SK-N-MC (cell line): ENCODE results near the gene SUOX.
"Not testable (repeated sequence)": the region's sequence is repeated elsewhere in the genome, so short reads cannot be mapped to it uniquely, and the experiment has no call there.

ENCODE experiments used
- DNase-seq: peaks from one replicate; pipeline ENCODE4 v3.0.0-alpha.2; 2011; ENCODE audit warnings: low read depth, low spot score
- H3K27ac ChIP-seq: fragments of 200-600 bp; sonication (generic); 2 replicates; pipeline ENCODE4 v1.5.1; 2016; ENCODE audit warnings: mixed run types
- H3K36me3 ChIP-seq: fragments of 200-600 bp; sonication (generic); 2 replicates; pipeline ENCODE4 v1.6.1; 2017; ENCODE audit warnings: antibody characterized with exemption, low read length, mixed read lengths; ENCODE audit not compliant: insufficient read depth
- H3K4me3 ChIP-seq: fragments of 200-600 bp; sonication (generic); 2 replicates; pipeline ENCODE4 v1.5.1; 2016
- H3K9ac ChIP-seq: fragments of 200-600 bp; sonication (generic); 2 replicates; pipeline ENCODE4 v1.8.0; 2017; ENCODE audit warnings: mixed run types, mixed read lengths; ENCODE audit not compliant: insufficient read length
- H3K9me3 ChIP-seq: fragments of 200-600 bp; sonication (generic); 2 replicates; pipeline ENCODE4 v1.6.1; 2017; ENCODE audit warnings: low read depth, mild to moderate bottlenecking, antibody characterized with exemption, low read length, moderate library complexity, mixed read lengths
- EZH2 ChIP-seq: fragments of 200-600 bp; sonication (generic); IDR thresholded peaks from one replicate; pipeline ENCODE4 v1.6.1; 2017; ENCODE audit warnings: antibody characterized with exemption
- FOXP2 ChIP-seq: optimal IDR thresholded peaks from 2 replicates; pipeline ENCODE3; 2011; ENCODE audit warnings: mild to moderate bottlenecking, moderate library complexity; ENCODE audit not compliant: insufficient read depth; ENCODE audit errors: extremely low read length, control extremely low read depth
- POLR2AphosphoS5 ChIP-seq: IDR thresholded peaks from 2 replicates; pipeline ENCODE4 v1.6.1; 2012; ENCODE audit warnings: mild to moderate bottlenecking, low read depth, low read length, borderline replicate concordance

The SUOX gene

DNA sequence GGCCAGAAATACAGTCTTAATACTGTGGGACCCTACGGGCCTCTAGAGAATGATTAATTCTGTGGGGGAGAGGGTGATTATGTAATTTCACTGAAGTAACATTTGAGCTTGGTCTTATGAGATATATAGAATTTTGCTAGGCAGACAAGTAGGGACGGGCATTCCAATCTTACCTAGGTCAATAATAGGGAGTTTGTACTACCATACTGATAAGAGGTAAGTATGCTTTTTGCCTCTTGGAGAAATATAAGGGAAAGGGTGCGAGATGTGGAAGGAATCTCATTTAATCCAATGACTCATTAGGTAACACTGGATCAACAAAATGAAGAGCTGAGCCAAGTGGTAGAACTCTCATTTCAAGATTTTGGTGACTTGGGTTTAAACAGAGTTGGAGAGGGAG lies 18.0 kb upstream of the SUOX start:
- H3K4me3 ChIP-seq: no peak overlapping the region
- no peak overlapping the region for H3K9ac ChIP-seq
- peaks cover 3% of the 10 kb centered on the region; the same call in 1 of the 2 replicates for H3K36me3 ChIP-seq
- DNase-seq: no peak
- H3K9me3 ChIP-seq: no peaks in the 10 kb centered on the region
- TF ChIP-seq FOXP2 (no peak), POLR2AphosphoS5 (no peak), EZH2 (no peak)
- no peak overlapping the region for H3K27ac ChIP-seq

DNA sequence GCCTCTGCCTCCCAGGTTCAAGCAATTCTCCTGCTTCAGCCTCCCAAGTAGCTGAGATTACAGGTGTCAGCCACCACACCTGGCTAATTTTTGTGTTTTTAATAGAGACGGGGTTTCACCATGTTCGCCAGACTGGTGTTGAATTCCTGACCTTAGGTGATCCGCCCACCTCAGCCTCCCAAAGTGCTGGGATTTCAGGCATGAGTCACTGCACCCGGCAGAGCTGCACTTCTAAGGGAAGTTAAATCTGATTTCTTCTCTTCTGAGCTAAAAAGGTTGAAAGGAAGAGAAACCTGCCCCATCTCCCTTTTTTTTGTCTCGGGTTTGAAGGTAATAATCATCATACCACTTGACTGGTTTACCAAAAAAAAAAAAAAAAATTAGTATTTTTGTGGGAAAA lies 15.2 kb upstream of the SUOX start:
- not testable (repeated sequence) for H3K9ac ChIP-seq, H3K4me3 ChIP-seq, H3K9me3 ChIP-seq, H3K27ac ChIP-seq, H3K36me3 ChIP-seq, DNase-seq

DNA sequence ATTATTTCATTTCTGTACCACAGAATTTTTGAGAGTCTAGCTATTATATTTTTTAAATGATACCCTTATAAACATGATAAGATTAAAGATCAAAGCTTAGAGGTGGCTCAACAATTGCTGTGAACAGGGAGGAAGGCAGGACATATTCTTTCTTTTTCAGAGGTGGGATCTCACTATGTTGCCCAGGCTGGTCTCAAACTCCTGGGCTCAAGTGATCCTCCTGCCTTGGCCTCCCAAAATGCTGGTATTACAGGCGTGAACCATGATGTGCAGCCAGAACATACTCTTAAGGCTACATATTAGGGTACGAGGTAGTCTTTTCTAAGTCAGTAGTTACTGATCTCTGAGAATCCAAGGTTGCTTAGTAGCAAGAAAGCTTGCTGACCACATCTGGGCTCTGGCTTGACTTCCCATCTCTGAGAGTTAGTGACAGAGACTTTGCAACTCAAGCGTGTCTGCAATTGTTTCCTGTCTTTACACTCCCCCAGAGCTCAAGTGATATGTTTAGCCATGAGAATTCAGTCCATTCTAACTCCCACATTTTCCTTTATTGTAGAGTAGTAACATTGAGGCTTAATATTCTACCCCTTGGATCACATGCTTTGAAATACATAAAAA lies 14.6 kb upstream of the SUOX start:
- Histone ChIP-seq H3K9ac (no peak overlapping the region), H3K27ac (no peak overlapping the region), H3K4me3 (no peak overlapping the region), H3K36me3 (peaks cover 9% of the 10 kb centered on the region; the same call in 1 of the 2 replicates), H3K9me3 (no peaks in the 10 kb centered on the region)
- DNase-seq: no peak
- TF ChIP-seq FOXP2: no peak
- TF ChIP-seq POLR2AphosphoS5: no peak
- no peak for TF ChIP-seq EZH2

DNA sequence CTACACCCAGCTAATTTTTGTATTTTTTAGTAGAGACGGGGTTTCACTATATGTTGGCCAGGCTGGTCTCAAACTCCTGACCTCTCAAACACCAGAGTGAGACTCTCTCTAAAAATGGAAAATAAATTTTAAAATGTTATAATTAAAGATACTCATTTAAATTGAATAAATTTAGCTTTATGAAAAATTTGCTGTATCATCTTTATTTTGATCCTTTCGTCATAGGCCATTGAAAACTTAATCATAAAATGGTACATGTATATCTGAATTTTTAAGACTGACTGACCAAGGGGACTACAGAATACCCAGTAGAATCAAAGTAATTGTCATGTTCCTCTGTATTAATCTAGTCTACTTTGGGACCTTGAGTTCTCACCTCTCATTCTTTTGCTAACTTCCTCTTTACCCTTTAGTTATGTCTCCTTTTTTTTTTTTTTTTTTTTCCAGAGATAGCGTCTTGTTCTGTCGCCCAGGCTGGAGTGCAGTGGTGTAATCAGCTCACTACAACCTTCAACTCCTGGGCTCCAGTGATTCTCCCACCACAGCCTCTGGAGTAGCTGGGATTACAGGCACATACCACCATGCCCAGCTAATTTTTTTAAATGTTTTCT lies 13.7 kb upstream of the SUOX start:
- Histone ChIP-seq H3K36me3 (peaks cover 12% of the 10 kb centered on the region; the same call in 1 of the 2 replicates), H3K4me3 (no peak overlapping the region), H3K9me3 (no peaks in the 10 kb centered on the region), H3K27ac (no peak overlapping the region), H3K9ac (no peak overlapping the region)
- DNase-seq: no peak
- TF ChIP-seq EZH2 (no peak), POLR2AphosphoS5 (no peak), FOXP2 (no peak)

DNA sequence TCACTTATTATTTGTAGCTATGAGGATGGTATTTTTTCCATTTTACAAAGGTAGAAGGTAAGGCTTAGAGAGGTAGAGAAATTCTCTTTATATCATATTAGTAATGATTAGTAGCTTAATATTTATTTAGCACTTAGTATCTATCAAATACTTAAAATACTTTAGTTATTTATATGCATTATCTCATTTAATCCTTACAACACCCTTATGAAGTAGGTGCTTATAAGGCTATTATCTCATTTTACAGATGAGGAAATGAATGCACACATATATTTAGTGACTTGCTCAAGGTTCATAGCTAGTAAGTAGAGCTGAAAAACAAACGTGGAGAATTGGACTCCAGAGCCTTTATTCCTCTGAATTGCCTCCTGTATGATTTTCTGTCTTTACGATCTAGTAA lies 12.2 kb upstream of the SUOX start:
- H3K9ac ChIP-seq: peak overlapping the region; percentile 29
- no peak overlapping the region for H3K27ac ChIP-seq
- TF ChIP-seq POLR2AphosphoS5: no peak
- TF ChIP-seq FOXP2: no peak
- no peak for TF ChIP-seq EZH2
- H3K36me3 ChIP-seq: peaks cover 17% of the 10 kb centered on the region
- H3K9me3 ChIP-seq: no peaks in the 10 kb centered on the region
- no peak overlapping the region for H3K4me3 ChIP-seq
- DNase-seq: no peak

DNA sequence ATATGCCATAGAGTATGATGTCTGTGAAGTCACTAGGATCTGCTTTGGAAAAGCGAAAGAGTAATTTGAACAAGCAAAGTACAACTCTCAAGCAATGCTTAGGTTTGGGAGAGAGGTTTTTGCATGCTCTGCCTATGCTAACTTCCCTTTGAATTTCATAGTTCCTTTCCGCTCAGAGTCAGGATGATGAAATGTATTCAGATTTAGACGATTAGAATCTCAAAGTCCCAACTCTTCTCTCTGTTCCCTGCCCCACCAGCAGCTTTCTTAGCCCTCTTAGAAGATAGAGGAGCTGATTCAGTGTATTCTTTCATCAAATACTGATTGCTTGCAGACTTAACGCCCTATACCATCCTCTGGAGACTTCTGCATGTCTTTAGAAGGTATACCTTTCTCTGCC lies 11.7 kb upstream of the SUOX start:
- no peak for TF ChIP-seq POLR2AphosphoS5
- TF ChIP-seq FOXP2: no peak
- TF ChIP-seq EZH2: no peak
- peak overlapping the region; percentile 29 for H3K9ac ChIP-seq
- no peak overlapping the region for H3K27ac ChIP-seq
- no peak overlapping the region for H3K4me3 ChIP-seq
- peaks cover 22% of the 10 kb centered on the region for H3K36me3 ChIP-seq
- DNase-seq: no peak
- no peaks in the 10 kb centered on the region for H3K9me3 ChIP-seq

DNA sequence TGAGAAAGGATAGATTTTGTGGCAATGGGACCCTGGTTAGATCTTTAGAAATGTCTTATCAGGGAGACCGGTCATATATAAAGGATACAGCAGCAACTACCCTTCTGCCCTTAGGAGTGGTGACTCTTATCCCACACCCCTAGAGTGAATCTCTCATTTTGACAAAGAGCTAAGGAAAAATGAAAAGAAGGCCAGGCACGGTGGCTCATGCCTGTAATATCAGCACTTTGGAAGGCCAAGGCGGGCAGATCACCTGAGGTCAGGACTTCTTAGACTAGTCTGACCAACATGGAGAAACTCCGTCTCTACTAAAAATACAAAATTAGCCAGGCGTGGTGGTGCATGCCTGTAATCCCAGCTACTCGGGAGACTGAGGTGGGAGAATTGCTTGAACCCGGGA lies 11.1 kb upstream of the SUOX start:
- H3K4me3 ChIP-seq, H3K9me3 ChIP-seq, DNase-seq, H3K9ac ChIP-seq, H3K27ac ChIP-seq: not testable (repeated sequence)
- H3K36me3 ChIP-seq: peaks cover 28% of the 10 kb centered on the region

DNA sequence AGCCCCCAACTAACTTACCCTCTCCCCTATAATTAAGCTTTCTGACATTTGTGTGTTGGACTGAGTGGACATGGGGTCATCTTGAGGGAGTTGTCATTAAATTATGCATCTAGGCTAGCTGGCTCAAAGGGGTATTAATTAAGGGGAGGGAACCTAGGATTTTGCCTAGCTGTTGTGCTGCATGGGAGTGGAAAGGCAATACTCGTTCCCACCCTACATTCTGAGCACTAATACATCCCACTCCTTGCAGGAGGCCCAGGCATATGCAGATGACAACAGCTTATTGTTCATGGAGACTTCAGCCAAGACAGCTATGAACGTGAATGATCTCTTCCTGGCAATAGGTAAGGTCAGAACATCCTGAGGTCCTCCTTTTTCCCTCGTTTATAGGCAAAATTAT lies 6.0 kb upstream of the SUOX start:
- H3K36me3 ChIP-seq: peaks cover 50% of the 10 kb centered on the region
- TF ChIP-seq FOXP2 (no peak), POLR2AphosphoS5 (no peak), EZH2 (no peak)
- no peak overlapping the region for H3K9ac ChIP-seq
- no peak for DNase-seq
- H3K4me3 ChIP-seq: no peak overlapping the region
- no peaks in the 10 kb centered on the region for H3K9me3 ChIP-seq
- H3K27ac ChIP-seq: no peak overlapping the region

DNA sequence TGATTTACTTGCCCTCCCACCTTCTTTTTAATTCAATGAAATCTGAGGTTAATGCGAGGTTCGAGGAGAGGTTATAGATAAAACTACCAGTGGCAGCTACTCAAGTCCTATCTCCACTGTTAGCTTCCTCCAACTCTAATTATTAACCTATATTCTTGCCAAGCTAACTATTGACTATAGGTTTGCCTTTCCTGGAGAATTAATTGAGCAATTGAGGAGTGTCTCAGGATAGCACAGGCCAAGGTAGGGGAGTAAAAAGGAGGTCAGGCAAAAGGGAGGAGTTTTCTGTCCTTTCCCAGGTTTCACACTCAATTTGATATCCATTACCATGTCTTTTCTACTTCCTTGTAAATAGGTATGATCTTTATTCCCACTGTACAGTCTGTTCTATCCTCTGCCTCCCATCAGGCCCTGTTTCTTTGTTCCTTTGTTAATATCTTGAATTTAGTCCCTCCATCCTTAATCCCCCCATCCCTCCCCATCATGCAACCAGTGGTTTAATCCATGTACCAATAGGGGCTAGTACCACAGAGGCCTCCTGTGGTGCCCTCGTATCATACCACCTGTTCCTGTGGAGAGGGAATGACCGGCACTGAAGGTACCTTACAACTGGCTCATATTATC lies 3.7 kb upstream of the SUOX start:
- Histone ChIP-seq H3K36me3 (peaks cover 47% of the 10 kb centered on the region), H3K4me3 (no peak overlapping the region), H3K9ac (no peak overlapping the region), H3K9me3 (no peaks in the 10 kb centered on the region), H3K27ac (no peak overlapping the region)
- DNase-seq: no peak
- no peak for TF ChIP-seq FOXP2
- TF ChIP-seq EZH2: no peak
- no peak for TF ChIP-seq POLR2AphosphoS5

DNA sequence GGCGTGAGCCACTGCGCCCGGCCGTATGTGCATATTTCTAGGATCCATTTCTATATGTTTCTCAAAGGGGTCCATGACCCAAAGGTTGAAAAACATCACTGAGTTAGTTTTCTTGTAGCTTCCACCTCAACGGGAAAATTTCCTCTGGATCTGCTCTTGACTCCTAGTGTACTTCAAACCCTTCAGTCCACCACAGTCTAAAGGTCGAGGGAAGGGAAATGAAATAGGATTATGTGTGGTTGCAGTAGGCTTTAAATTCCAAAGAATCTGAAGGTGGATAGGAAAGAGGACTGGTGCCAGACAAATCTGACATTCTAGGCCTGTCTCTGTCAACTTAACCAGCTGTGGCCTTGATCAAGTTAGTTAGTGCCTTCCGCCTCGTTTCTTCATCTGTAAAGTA lies 1.7 kb upstream of the SUOX start:
- Histone ChIP-seq H3K9ac (no peak overlapping the region), H3K4me3 (no peak overlapping the region), H3K9me3 (no peaks in the 10 kb centered on the region), H3K27ac (0 out of 2 replicates have a peak overlapping the region, but pooled peaks have one; percentile 26), H3K36me3 (peaks cover 37% of the 10 kb centered on the region; the same call in 1 of the 2 replicates)
- DNase-seq: no peak
- no peak for TF ChIP-seq EZH2
- TF ChIP-seq POLR2AphosphoS5: no peak
- no peak for TF ChIP-seq FOXP2
